ENCODE measurements around the gene RTN4RL2. TPM values are rescaled to one million over a fixed set of nuclear protein-coding genes. Genes with fewer than 3 reads are reported as not detected.

RTN4RL2 gene
- total and polyA plus RNA-seq, 9 of the 15 experiments (the other 6 are each of a cell fraction or from before 2014, with no cell fraction given) = 0.06 to 1.9 (median 0.34) TPM; not detected in 4

DNA sequence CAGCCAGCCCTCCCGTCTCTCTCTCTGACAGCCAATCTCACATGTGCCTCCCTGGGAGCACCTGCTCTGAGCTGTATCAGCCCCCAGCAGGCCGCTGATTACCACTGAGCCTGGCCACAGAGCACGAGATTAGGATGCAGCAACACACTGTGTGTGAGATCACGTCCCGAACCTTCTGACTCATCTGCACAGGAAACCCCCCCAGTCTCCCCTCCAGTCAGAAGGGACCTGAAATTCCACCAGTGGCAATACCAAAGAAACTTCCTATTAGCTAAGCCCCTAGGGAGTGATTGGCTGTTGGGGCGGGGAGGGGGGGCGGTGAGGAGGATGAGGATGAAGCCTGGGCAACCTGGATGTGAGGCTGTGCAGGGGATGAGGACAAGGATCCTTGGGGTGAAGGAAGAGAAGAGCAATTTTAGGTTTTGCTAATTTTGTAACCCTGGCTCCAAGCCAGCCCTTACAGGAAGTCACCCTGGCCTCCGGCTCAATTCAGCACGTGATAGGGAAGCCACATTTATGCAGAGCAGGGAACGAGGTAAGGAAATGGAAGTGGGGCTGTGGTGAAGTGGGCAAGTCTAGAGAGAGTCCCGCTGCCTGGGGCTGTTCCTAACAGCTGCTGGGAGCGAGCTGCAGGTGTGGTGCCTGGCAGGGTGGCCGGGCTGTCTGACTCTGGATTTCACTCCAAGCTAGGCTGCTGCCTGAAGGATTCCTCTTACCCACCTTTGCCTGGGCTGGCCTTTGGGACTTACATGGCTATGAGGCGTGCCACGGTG is 35.4 kb upstream of the RTN4RL2 start (continued):
- TF ChIP-seq BACH1 (tag; IDR thresholded peaks at IDR 0.05) = peak; percentile 41
- TF ChIP-seq, protein P1, sequence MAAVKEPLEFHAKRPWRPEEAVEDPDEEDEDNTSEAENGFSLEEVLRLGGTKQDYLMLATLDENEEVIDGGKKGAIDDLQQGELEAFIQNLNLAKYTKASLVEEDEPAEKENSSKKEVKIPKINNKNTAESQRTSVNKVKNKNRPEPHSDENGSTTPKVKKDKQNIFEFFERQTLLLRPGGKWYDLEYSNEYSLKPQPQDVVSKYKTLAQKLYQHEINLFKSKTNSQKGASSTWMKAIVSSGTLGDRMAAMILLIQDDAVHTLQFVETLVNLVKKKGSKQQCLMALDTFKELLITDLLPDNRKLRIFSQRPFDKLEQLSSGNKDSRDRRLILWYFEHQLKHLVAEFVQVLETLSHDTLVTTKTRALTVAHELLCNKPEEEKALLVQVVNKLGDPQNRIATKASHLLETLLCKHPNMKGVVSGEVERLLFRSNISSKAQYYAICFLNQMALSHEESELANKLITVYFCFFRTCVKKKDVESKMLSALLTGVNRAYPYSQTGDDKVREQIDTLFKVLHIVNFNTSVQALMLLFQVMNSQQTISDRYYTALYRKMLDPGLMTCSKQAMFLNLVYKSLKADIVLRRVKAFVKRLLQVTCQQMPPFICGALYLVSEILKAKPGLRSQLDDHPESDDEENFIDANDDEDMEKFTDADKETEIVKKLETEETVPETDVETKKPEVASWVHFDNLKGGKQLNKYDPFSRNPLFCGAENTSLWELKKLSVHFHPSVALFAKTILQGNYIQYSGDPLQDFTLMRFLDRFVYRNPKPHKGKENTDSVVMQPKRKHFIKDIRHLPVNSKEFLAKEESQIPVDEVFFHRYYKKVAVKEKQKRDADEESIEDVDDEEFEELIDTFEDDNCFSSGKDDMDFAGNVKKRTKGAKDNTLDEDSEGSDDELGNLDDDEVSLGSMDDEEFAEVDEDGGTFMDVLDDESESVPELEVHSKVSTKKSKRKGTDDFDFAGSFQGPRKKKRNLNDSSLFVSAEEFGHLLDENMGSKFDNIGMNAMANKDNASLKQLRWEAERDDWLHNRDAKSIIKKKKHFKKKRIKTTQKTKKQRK (IDR thresholded peaks at IDR 0.05; ENCODE audit: borderline replicate concordance, low read depth, low read length) = no peak
- TF ChIP-seq, protein P2, sequence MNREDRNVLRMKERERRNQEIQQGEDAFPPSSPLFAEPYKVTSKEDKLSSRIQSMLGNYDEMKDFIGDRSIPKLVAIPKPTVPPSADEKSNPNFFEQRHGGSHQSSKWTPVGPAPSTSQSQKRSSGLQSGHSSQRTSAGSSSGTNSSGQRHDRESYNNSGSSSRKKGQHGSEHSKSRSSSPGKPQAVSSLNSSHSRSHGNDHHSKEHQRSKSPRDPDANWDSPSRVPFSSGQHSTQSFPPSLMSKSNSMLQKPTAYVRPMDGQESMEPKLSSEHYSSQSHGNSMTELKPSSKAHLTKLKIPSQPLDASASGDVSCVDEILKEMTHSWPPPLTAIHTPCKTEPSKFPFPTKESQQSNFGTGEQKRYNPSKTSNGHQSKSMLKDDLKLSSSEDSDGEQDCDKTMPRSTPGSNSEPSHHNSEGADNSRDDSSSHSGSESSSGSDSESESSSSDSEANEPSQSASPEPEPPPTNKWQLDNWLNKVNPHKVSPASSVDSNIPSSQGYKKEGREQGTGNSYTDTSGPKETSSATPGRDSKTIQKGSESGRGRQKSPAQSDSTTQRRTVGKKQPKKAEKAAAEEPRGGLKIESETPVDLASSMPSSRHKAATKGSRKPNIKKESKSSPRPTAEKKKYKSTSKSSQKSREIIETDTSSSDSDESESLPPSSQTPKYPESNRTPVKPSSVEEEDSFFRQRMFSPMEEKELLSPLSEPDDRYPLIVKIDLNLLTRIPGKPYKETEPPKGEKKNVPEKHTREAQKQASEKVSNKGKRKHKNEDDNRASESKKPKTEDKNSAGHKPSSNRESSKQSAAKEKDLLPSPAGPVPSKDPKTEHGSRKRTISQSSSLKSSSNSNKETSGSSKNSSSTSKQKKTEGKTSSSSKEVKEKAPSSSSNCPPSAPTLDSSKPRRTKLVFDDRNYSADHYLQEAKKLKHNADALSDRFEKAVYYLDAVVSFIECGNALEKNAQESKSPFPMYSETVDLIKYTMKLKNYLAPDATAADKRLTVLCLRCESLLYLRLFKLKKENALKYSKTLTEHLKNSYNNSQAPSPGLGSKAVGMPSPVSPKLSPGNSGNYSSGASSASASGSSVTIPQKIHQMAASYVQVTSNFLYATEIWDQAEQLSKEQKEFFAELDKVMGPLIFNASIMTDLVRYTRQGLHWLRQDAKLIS (CRISPR knock-in tag; IDR thresholded peaks at IDR 0.05) = peak; percentile 84; the same call in 1 of the 2 replicates
- TF ChIP-seq, protein P3, sequence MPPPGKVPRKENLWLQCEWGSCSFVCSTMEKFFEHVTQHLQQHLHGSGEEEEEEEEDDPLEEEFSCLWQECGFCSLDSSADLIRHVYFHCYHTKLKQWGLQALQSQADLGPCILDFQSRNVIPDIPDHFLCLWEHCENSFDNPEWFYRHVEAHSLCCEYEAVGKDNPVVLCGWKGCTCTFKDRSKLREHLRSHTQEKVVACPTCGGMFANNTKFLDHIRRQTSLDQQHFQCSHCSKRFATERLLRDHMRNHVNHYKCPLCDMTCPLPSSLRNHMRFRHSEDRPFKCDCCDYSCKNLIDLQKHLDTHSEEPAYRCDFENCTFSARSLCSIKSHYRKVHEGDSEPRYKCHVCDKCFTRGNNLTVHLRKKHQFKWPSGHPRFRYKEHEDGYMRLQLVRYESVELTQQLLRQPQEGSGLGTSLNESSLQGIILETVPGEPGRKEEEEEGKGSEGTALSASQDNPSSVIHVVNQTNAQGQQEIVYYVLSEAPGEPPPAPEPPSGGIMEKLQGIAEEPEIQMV (tag; conservative IDR thresholded peaks at IDR 0.05; ENCODE audit: low read depth) = no peak
- TF ChIP-seq KLF1 (tag; IDR thresholded peaks at IDR 0.05) = no peak
- TF ChIP-seq HNRNPH1 (optimal IDR thresholded peaks at IDR 0.05; ENCODE audit: low read depth, low read length) = no peak
- TF ChIP-seq SAP30 (IDR thresholded peaks at IDR 0.05; ENCODE audit: borderline replicate concordance, insufficient read depth, low read depth, low read length, poor library complexity, severe bottlenecking) = peak; percentile 53
- peak; percentile 84 for TF ChIP-seq CXXC5 (CRISPR knock-in tag; IDR thresholded peaks at IDR 0.05)
- peak; percentile 79; the same call in 1 of the 2 replicates for TF ChIP-seq FOXP1 (CRISPR knock-in tag; IDR thresholded peaks at IDR 0.05)
- TF ChIP-seq DACH1 (IDR thresholded peaks at IDR 0.05; ENCODE audit: partially characterized antibody) = peak; percentile 69
- TF ChIP-seq MCM3 (IDR thresholded peaks at IDR 0.05) = no peak
- TF ChIP-seq KHSRP (IDR thresholded peaks at IDR 0.05) = 0 out of 2 replicates have a peak, but pooled peaks have one; percentile 48
- peak; percentile 97 for TF ChIP-seq LEF1 (IDR thresholded peaks at IDR 0.05)
- 0 out of 2 replicates have a peak, but pooled peaks have one; percentile 32 for TF ChIP-seq ZNF121 (CRISPR knock-in tag; conservative IDR thresholded peaks at IDR 0.05)
- TF ChIP-seq KDM1A (IDR thresholded peaks at IDR 0.05) = peak; percentile 97
- TF ChIP-seq, protein P4, sequence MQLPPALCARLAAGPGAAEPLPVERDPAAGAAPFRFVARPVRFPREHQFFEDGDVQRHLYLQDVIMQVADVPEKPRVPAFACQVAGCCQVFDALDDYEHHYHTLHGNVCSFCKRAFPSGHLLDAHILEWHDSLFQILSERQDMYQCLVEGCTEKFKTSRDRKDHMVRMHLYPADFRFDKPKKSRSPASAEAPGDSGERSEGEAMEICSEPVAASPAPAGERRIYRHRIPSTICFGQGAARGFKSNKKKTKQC (CRISPR knock-in tag; IDR thresholded peaks at IDR 0.05) = 0 out of 2 replicates have a peak, but pooled peaks have one; percentile 14
- TF ChIP-seq, protein P5, sequence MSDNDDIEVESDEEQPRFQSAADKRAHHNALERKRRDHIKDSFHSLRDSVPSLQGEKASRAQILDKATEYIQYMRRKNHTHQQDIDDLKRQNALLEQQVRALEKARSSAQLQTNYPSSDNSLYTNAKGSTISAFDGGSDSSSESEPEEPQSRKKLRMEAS (CRISPR knock-in tag; IDR thresholded peaks at IDR 0.05) = peak; percentile 97
